ENCODE results near the gene RAB31. TPM values are rescaled to one million over a fixed set of nuclear protein-coding genes. Genes with fewer than 3 reads are reported as not detected.

Gene RAB31
- total and polyA plus RNA-seq, 2 experiments from 2014 or later, result 26.0 to 81.8 TPM

- Histone ChIP-seq H3K4me1 (ENCODE audit: insufficient read depth) (no peaks in the 10 kb centered on the region), H2AFZ (no peak overlapping the region), H4K20me1 (ENCODE audit: insufficient read depth, poor library complexity, severe bottlenecking) (no peaks in the 10 kb centered on the region), H3K27me3 (no peaks in the 10 kb centered on the region), H3K4me3 (no peak overlapping the region), H3K36me3 (replicated peaks; ENCODE audit: insufficient read depth, low read depth) (no peaks in the 10 kb centered on the region), H3K27ac (no peak overlapping the region), H3K4me2 (no peak overlapping the region), H3K9me3 (ENCODE audit: low read depth) (no peaks in the 10 kb centered on the region), H3K79me2 (no peaks in the 10 kb centered on the region), H3K9me2 (replicated peaks; ENCODE audit: insufficient read depth) (no peaks in the 10 kb centered on the region)
- DNase-seq (ENCODE audit: low spot score), result no peak
- 92% methylated on average over 5 of the region's 5 CpGs for WGBS (ENCODE audit: low lambda C conversion rate, missing lambda C conversion rate)
- TF ChIP-seq CTCF (IDR thresholded peaks at IDR 0.05; ENCODE audit: poor library complexity) (no peak), EZH2 (IDR thresholded peaks at IDR 0.05; ENCODE audit: borderline replicate concordance) (no peak), EZH2phosphoT487 (IDR thresholded peaks at IDR 0.05; ENCODE audit: low read depth, severe bottlenecking, unreplicated experiment) (no peak)
These were observed 13.9 kb upstream of the RAB31 start for GRCh38 chr18:9694174-9694573.

DNA sequence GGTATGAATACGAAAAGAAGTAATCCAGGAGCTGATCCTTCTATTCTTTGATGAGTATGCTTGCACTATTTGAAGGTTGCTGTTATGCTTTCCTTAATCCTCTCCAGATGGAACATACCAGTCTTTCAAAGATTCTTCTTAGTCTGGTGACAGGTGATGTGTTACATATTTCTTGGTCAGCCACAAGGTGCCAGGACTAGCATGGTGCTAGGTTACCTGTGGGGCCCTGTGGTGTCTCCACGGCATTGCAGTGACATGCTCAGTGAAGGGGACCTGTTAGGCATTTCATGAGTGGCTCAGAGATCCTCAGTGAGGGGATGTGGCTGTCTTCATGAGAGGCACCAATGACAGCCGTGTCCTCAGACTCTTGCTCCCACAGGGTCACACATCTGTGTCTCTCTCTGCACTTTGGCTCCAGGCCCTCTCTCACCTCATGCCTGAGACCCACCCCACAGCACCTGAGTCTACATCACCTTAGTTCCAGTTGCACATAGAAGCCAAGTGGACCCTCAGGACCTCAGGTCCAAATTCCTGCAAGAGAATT is 13.1 kb upstream of the RAB31 start:
- H3K27ac ChIP-seq, result no peak overlapping the region
- TF ChIP-seq CTCF (IDR thresholded peaks at IDR 0.05; ENCODE audit: poor library complexity) (no peak), EZH2 (IDR thresholded peaks at IDR 0.05; ENCODE audit: borderline replicate concordance) (no peak), EZH2phosphoT487 (IDR thresholded peaks at IDR 0.05; ENCODE audit: low read depth, severe bottlenecking, unreplicated experiment) (no peak)
- no peak for DNase-seq (ENCODE audit: low spot score)

DNA sequence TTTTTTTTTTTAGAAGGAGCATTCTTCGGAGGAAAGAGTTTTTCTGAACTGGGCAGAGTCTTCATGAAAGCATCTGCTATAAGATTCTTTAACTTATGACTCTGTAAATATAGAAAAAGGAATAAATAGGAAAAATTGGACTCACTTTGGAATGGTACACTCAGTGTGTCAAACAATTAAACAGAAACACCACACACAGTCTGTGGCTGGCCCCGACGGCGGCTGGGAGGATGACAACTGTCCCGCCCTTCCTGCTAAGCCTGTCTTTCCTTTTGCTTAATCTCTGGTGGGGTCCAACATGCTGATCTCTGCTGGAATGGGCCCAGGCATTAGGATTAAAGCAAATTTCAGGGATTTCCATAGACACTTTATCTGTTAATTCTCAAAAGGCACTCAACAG is 12.5 kb upstream of the RAB31 start:
- Histone ChIP-seq H3K4me2 (no peak overlapping the region), H3K79me2 (no peaks in the 10 kb centered on the region), H3K27me3 (no peaks in the 10 kb centered on the region), H4K20me1 (ENCODE audit: insufficient read depth, poor library complexity, severe bottlenecking) (no peaks in the 10 kb centered on the region), H3K36me3 (replicated peaks; ENCODE audit: insufficient read depth, low read depth) (no peaks in the 10 kb centered on the region), H3K9me2 (replicated peaks; ENCODE audit: insufficient read depth) (no peaks in the 10 kb centered on the region), H3K9me3 (ENCODE audit: low read depth) (no peaks in the 10 kb centered on the region), H3K4me3 (no peak overlapping the region), H2AFZ (no peak overlapping the region), H3K4me1 (ENCODE audit: insufficient read depth) (no peaks in the 10 kb centered on the region), H3K27ac (no peak overlapping the region)
- DNase-seq (ENCODE audit: low spot score), result no peak
- TF ChIP-seq CTCF (IDR thresholded peaks at IDR 0.05; ENCODE audit: poor library complexity), result no peak
- TF ChIP-seq EZH2 (IDR thresholded peaks at IDR 0.05; ENCODE audit: borderline replicate concordance), result no peak
- no peak for TF ChIP-seq EZH2phosphoT487 (IDR thresholded peaks at IDR 0.05; ENCODE audit: low read depth, severe bottlenecking, unreplicated experiment)
- WGBS (ENCODE audit: low lambda C conversion rate, missing lambda C conversion rate), result 55% methylated on average over 5 of the region's 5 CpGs

More for the DNA sequence above, 13.1 kb upstream of the RAB31 start:
- Histone ChIP-seq H3K79me2 (no peaks in the 10 kb centered on the region), H2AFZ (no peak overlapping the region), H3K9me3 (ENCODE audit: low read depth) (no peaks in the 10 kb centered on the region), H3K4me1 (ENCODE audit: insufficient read depth) (no peaks in the 10 kb centered on the region), H3K9me2 (replicated peaks; ENCODE audit: insufficient read depth) (no peaks in the 10 kb centered on the region), H3K27me3 (no peaks in the 10 kb centered on the region), H3K36me3 (replicated peaks; ENCODE audit: insufficient read depth, low read depth) (no peaks in the 10 kb centered on the region), H3K4me3 (no peak overlapping the region), H4K20me1 (ENCODE audit: insufficient read depth, poor library complexity, severe bottlenecking) (no peaks in the 10 kb centered on the region), H3K4me2 (no peak overlapping the region)
- WGBS (ENCODE audit: low lambda C conversion rate, missing lambda C conversion rate), result 82% methylated on average over 3 of the region's 3 CpGs
